ENCODE measurements around the gene ENTREP3. TPM values are rescaled to one million over a fixed set of nuclear protein-coding genes. Genes with fewer than 3 reads are reported as not detected.

The ENTREP3 gene
- total RNA-seq, 4 donors from 2014 or later = 9.0 to 21.9 (median 15.7) TPM

DNA sequence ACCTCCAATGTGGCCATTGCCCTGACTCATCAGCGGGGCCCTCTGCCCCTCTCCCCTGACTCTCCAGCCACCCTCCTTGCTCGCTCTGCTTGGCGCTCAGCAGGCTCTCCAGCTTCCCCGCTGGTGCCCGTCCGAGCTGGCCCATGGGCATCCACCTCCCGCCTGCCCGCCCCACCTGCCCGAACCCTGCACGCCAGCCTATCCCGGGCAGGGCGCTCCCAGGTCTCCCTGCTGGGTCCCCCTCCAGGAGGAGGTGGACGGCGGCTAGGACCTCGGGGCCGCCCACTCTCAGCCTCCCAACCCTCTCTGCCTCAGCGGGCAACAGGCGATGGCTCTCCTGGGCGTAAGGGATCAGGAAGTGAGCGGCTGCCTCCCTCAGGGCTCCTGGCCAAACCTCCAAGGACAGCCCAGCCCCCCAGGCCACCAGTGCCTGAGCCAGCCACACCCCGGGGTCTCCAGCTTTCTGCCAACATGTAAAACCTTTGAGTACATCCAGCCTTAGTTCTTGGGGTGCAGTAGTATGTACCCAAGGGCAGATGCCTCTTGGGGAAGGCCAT lies 32.8 kb upstream of the ENTREP3 start:
- in situ Hi-C loops (cut with MboI; ENCODE audit: low pct_ligation_motif_present in 1 of 4, low pct_unique_long_range_greater_than_20kb in 1 of 4, low sequenced_read_pairs in 3 of 4) = no loop called here
- Histone ChIP-seq H3K27me3 (no peaks in the 10 kb centered on the region), H3K4me1 (no peaks in the 10 kb centered on the region), H3K27ac (no peak overlapping the region), H3K4me3 (no peak overlapping the region), H3K9me3 (no peaks in the 10 kb centered on the region), H3K36me3 (no peaks in the 10 kb centered on the region)
- WGBS, 2 donors (ENCODE audit: low coverage in 1 of 2) = 91% methylated on average over 15 of the region's 21 CpGs; no CpG with 5 or more reads in 1 of the 2 donors
- no peak for TF ChIP-seq EP300 (IDR thresholded peaks at IDR 0.05; ENCODE audit: low read depth)
- TF ChIP-seq POLR2AphosphoS5 (IDR thresholded peaks at IDR 0.05) = no peak
- TF ChIP-seq, protein P1, sequence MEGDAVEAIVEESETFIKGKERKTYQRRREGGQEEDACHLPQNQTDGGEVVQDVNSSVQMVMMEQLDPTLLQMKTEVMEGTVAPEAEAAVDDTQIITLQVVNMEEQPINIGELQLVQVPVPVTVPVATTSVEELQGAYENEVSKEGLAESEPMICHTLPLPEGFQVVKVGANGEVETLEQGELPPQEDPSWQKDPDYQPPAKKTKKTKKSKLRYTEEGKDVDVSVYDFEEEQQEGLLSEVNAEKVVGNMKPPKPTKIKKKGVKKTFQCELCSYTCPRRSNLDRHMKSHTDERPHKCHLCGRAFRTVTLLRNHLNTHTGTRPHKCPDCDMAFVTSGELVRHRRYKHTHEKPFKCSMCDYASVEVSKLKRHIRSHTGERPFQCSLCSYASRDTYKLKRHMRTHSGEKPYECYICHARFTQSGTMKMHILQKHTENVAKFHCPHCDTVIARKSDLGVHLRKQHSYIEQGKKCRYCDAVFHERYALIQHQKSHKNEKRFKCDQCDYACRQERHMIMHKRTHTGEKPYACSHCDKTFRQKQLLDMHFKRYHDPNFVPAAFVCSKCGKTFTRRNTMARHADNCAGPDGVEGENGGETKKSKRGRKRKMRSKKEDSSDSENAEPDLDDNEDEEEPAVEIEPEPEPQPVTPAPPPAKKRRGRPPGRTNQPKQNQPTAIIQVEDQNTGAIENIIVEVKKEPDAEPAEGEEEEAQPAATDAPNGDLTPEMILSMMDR (IDR thresholded peaks at IDR 0.05) = no peak
- TF ChIP-seq POLR2A (IDR thresholded peaks at IDR 0.05) = no peak
- intact Hi-C loops (cut with DNase I; ENCODE audit: low total_unique reads) = no loop called here
- DNase-seq = no peak

DNA sequence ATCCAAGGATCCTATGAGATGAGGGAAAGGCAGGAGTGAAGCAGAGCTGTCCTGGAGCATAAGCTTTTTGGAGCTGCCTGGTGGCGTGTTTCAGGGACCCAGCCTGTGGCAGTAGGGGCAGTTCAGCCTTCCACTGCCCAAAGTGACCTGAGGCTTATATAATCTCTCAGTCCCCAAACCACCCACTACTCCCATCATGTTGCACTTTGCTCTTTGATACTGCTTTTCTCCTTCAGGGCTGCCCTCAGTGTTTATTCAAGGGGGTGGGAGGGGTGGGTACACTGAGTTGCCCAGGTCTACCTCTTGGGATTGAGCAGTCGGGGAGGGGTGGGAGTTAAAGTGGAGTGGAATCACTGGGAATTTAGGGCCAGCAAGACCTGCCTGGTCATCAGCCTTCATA lies 31.3 kb upstream of the ENTREP3 start:
- Histone ChIP-seq H3K36me3 (no peaks in the 10 kb centered on the region), H3K4me3 (no peak overlapping the region), H3K27ac (no peak overlapping the region), H3K4me1 (no peaks in the 10 kb centered on the region), H3K27me3 (no peaks in the 10 kb centered on the region), H3K9me3 (no peaks in the 10 kb centered on the region)
- DNase-seq = no peak
- in situ Hi-C loops (cut with MboI; ENCODE audit: low pct_ligation_motif_present in 1 of 4, low pct_unique_long_range_greater_than_20kb in 1 of 4, low sequenced_read_pairs in 3 of 4) (no loop called here), intact Hi-C loops (cut with DNase I; ENCODE audit: low total_unique reads) (no loop called here)
- WGBS, 2 donors (ENCODE audit: low coverage in 1 of 2) = 97 to 100% methylated on average over 1 to 2 of the region's 2 CpGs
- TF ChIP-seq EP300 (IDR thresholded peaks at IDR 0.05; ENCODE audit: low read depth) (no peak), POLR2A (IDR thresholded peaks at IDR 0.05) (no peak), POLR2AphosphoS5 (IDR thresholded peaks at IDR 0.05) (no peak)
- TF ChIP-seq, protein P1 (IDR thresholded peaks at IDR 0.05) = no peak

DNA sequence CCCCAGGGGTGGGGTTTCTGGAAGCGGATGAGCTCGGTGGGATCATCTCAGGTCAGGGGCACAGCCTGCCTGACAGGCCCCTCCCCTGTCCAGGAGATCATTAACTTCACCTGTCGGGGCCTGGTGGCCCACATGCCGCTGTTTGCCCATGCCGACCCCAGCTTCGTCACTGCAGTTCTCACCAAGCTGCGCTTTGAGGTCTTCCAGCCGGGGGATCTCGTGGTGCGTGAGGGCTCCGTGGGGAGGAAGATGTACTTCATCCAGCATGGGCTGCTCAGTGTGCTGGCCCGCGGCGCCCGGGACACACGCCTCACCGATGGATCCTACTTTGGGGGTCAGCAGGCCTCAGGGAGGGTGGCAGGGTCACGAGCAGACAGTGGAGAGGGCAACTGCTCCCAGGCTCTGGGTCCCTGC lies 30.4 kb upstream of the ENTREP3 start:
- intact Hi-C loops (cut with DNase I; ENCODE audit: low total_unique reads) = no loop called here
- TF ChIP-seq POLR2A (IDR thresholded peaks at IDR 0.05) = no peak
- TF ChIP-seq, protein P1 (IDR thresholded peaks at IDR 0.05) = no peak
- no peak for TF ChIP-seq EP300 (IDR thresholded peaks at IDR 0.05; ENCODE audit: low read depth)
- no peaks in the 10 kb centered on the region for H3K9me3 ChIP-seq
- H3K4me3 ChIP-seq = no peak overlapping the region
- in situ Hi-C loops (cut with MboI; ENCODE audit: low pct_ligation_motif_present in 1 of 4, low pct_unique_long_range_greater_than_20kb in 1 of 4, low sequenced_read_pairs in 3 of 4) = no loop called here
- no peak overlapping the region for H3K27ac ChIP-seq
- WGBS, 2 donors (ENCODE audit: low coverage in 1 of 2) = 91% methylated on average over 14 of the region's 18 CpGs; no CpG with 5 or more reads in 1 of the 2 donors
- H3K4me1 ChIP-seq = no peaks in the 10 kb centered on the region
- DNase-seq = no peak
- no peaks in the 10 kb centered on the region for H3K36me3 ChIP-seq
- no peaks in the 10 kb centered on the region for H3K27me3 ChIP-seq

DNA sequence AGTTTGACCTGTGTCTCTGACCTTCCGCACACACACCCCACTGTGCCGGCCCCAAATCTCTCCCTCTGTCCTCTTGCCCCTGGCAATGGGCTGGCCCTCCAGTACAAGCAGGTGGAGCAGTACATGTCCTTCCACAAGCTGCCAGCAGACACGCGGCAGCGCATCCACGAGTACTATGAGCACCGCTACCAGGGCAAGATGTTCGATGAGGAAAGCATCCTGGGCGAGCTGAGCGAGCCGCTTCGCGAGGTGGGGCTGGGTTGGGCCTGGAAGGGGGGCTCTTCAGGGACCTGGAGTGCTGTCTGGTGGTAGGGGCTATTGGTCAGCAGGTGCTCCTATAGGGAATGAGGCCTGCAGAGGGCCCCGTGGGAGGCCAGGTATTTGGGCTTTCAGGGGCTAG lies 29.8 kb upstream of the ENTREP3 start:
- H3K27ac ChIP-seq = no peak overlapping the region
- H3K27me3 ChIP-seq = no peaks in the 10 kb centered on the region
- intact Hi-C loops (cut with DNase I; ENCODE audit: low total_unique reads) = no loop called here
- TF ChIP-seq EP300 (IDR thresholded peaks at IDR 0.05; ENCODE audit: low read depth) (no peak), POLR2AphosphoS5 (IDR thresholded peaks at IDR 0.05) (no peak), POLR2A (IDR thresholded peaks at IDR 0.05) (no peak)
- TF ChIP-seq, protein P1 (IDR thresholded peaks at IDR 0.05) = no peak
- no peak overlapping the region for H3K4me3 ChIP-seq
- DNase-seq = no peak
- H3K4me1 ChIP-seq = no peaks in the 10 kb centered on the region
- H3K36me3 ChIP-seq = no peaks in the 10 kb centered on the region
- in situ Hi-C loops (cut with MboI; ENCODE audit: low pct_ligation_motif_present in 1 of 4, low pct_unique_long_range_greater_than_20kb in 1 of 4, low sequenced_read_pairs in 3 of 4) = no loop called here
- 88% methylated on average over 7 to 14 of the region's 14 CpGs for WGBS, 2 donors (ENCODE audit: low coverage in 1 of 2)
- no peaks in the 10 kb centered on the region for H3K9me3 ChIP-seq
